ENCODE measurements around the gene GGCT. TPM values are rescaled to one million over a fixed set of nuclear protein-coding genes. Genes with fewer than 3 reads are reported as not detected.

The GGCT gene
- total RNA-seq, 4 donors from 2014 or later = 4.9 to 35.9 (median 21.3) TPM

DNA sequence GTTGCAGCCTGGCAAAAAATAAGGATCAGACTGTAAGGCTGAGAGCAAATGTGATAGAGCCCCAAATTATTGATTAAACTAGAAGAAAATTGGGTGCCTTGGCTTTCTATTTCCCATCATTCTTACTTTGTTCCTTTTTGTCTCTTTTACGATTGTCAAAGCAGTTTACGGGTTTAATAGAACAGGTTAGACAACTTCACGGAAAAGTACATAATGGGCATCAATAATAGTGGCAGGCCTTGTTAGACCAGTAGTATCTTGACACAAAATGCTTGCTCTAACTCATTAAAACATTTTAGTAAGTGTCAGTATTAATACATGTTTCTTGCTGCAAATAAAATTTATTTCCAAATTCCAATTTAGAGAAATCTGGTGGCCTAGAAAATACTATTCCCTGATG, 14.5 kb upstream of the GGCT start:
- Histone ChIP-seq H3K4me3 (no peak overlapping the region), H3K4me1 (no peaks in the 10 kb centered on the region), H3K27ac (no peak overlapping the region), H3K36me3 (no peaks in the 10 kb centered on the region), H3K27me3 (no peaks in the 10 kb centered on the region), H3K9me3 (no peaks in the 10 kb centered on the region)
- no peak for TF ChIP-seq POLR2A (IDR thresholded peaks at IDR 0.05)
- no peak for TF ChIP-seq CTCF (IDR thresholded peaks at IDR 0.05)
- DNase-seq = no peak
- intact Hi-C loops (cut with DNase I; ENCODE audit: low total_unique reads) = no loop called here

- Histone ChIP-seq H3K9me3 (no peaks in the 10 kb centered on the region), H3K4me3 (no peak overlapping the region), H3K36me3 (no peaks in the 10 kb centered on the region), H3K4me1 (no peaks in the 10 kb centered on the region), H3K27ac (no peak overlapping the region), H3K27me3 (no peaks in the 10 kb centered on the region)
- intact Hi-C loops (cut with DNase I; ENCODE audit: low total_unique reads) = no loop called here
- DNase-seq = no peak
- TF ChIP-seq CTCF (IDR thresholded peaks at IDR 0.05) (no peak), POLR2A (IDR thresholded peaks at IDR 0.05) (no peak)
Measured at GRCh38 chr7:30515761-30516160, 11.1 kb upstream of the GGCT start.

- Histone ChIP-seq H3K4me3 (no peak overlapping the region), H3K36me3 (no peaks in the 10 kb centered on the region), H3K4me1 (no peaks in the 10 kb centered on the region), H3K27ac (no peak overlapping the region), H3K27me3 (no peaks in the 10 kb centered on the region), H3K9me3 (no peaks in the 10 kb centered on the region)
- no peak for DNase-seq
- intact Hi-C loops (cut with DNase I; ENCODE audit: low total_unique reads) = no loop called here
- TF ChIP-seq CTCF (IDR thresholded peaks at IDR 0.05) = no peak
- no peak for TF ChIP-seq POLR2A (IDR thresholded peaks at IDR 0.05)
Measured at GRCh38 chr7:30514776-30515175, 10.1 kb upstream of the GGCT start.

DNA sequence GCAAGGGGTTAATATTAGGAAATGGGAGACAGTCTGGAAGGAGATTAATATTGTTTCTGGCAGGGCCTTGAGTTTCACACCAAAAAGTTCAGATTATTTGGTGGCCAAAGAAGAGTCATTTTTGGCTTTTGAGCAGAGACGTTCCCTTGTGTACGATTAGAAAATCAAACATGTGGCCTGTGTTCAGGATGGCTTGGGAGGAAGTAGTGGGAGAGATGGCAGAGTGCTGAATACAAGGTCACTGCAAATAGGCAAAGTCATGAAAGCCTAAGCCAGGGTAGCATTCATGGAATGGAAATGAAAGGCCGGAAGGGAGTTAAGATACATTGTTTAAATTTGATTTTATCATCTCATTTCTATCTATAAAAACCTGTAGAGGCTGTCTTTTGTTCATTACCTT, 9.5 kb upstream of the GGCT start:
- H3K4me3 ChIP-seq = no peak overlapping the region
- DNase-seq = no peak
- TF ChIP-seq CTCF (IDR thresholded peaks at IDR 0.05) = no peak
- no peak for TF ChIP-seq POLR2A (IDR thresholded peaks at IDR 0.05)
- no peaks in the 10 kb centered on the region for H3K9me3 ChIP-seq
- no peaks in the 10 kb centered on the region for H3K4me1 ChIP-seq
- H3K36me3 ChIP-seq = no peaks in the 10 kb centered on the region
- intact Hi-C loops (cut with DNase I; ENCODE audit: low total_unique reads) = no loop called here
- no peaks in the 10 kb centered on the region for H3K27me3 ChIP-seq
- H3K27ac ChIP-seq = no peak overlapping the region

- Histone ChIP-seq H3K9me3 (no peaks in the 10 kb centered on the region), H3K27me3 (no peaks in the 10 kb centered on the region), H3K27ac (no peak overlapping the region), H3K4me3 (no peak overlapping the region), H3K4me1 (no peaks in the 10 kb centered on the region), H3K36me3 (no peaks in the 10 kb centered on the region)
- DNase-seq = no peak
- TF ChIP-seq CTCF (IDR thresholded peaks at IDR 0.05) (no peak), POLR2A (IDR thresholded peaks at IDR 0.05) (no peak)
- intact Hi-C loops (cut with DNase I; ENCODE audit: low total_unique reads) = no loop called here
Measured at GRCh38 chr7:30513762-30514161, 9.1 kb upstream of the GGCT start.
